Osteocyte (in vitro differentiated cells): ENCODE measurements around the gene NACC2. TPM values are rescaled to one million over a fixed set of nuclear protein-coding genes. Genes with fewer than 3 reads are reported as not detected.
A peak's percentile ranks its signal among the peaks of the same experiment; 100 is the strongest.

Experiments used
- DNase-seq: peaks from one replicate; pipeline ENCODE4 v3.0.0; 2021; ENCODE audit warnings: mixed read lengths; ENCODE audit not compliant: unreplicated experiment; ENCODE audit errors: extremely low spot score
- H3K27ac Mint-ChIP-seq: one replicate; pipeline ENCODE4 v1.8.0; 2021; ENCODE audit warnings: mild to moderate bottlenecking, mixed read lengths; ENCODE audit not compliant: unreplicated experiment
- H3K27me3 Mint-ChIP-seq: one replicate; pipeline ENCODE4 v1.8.0; 2021; ENCODE audit warnings: mixed read lengths; ENCODE audit not compliant: unreplicated experiment
- H3K36me3 Mint-ChIP-seq: one replicate; pipeline ENCODE4 v1.8.0; 2021; ENCODE audit warnings: mixed read lengths; ENCODE audit not compliant: unreplicated experiment
- H3K4me1 Mint-ChIP-seq: one replicate; pipeline ENCODE4 v1.8.0; 2021; ENCODE audit warnings: mixed read lengths; ENCODE audit not compliant: unreplicated experiment
- H3K4me3 Mint-ChIP-seq: one replicate; pipeline ENCODE4 v1.8.0; 2021; ENCODE audit warnings: mild to moderate bottlenecking, moderate library complexity, mixed read lengths; ENCODE audit not compliant: unreplicated experiment
- H3K9me3 Mint-ChIP-seq: one replicate; pipeline ENCODE4 v1.8.0; 2021; ENCODE audit warnings: mixed read lengths; ENCODE audit not compliant: unreplicated experiment
- CTCF ChIP-seq: fragments of 200-600 bp; sonication (generic); IDR thresholded peaks from 2 replicates; pipeline ENCODE4 v1.5.0; 2021; ENCODE audit warnings: antibody characterized with exemption, mild to moderate bottlenecking, moderate library complexity
- total RNA-seq: library from RNA; stranded (reverse); gene quantifications from 2 replicates; pipeline ENCODE4 v1.2.1, GENCODE V29; 2021

Gene NACC2
- total RNA-seq, 1 donor from 2014 or later: 40.1 TPM

- Mint-ChIP-seq H3K27ac (no peak overlapping the region), H3K4me3 (no peak overlapping the region), H3K27me3 (peaks cover 17% of the 10 kb centered on the region), H3K9me3 (no peaks in the 10 kb centered on the region), H3K36me3 (no peaks in the 10 kb centered on the region), H3K4me1 (peaks cover 24% of the 10 kb centered on the region)
- DNase-seq: no peak
- TF ChIP-seq CTCF: no peak
Measured at GRCh38 chr9:135963938-135964337, 131.2 kb downstream of the NACC2 start.

GRCh38 chr9:135963338-135963737, 131.8 kb downstream of the NACC2 start:
- H3K27me3 Mint-ChIP-seq: peaks cover 17% of the 10 kb centered on the region
- H3K36me3 Mint-ChIP-seq: no peaks in the 10 kb centered on the region
- DNase-seq: no peak
- H3K27ac Mint-ChIP-seq: no peak overlapping the region
- H3K4me1 Mint-ChIP-seq: peaks cover 22% of the 10 kb centered on the region
- TF ChIP-seq CTCF: no peak
- no peaks in the 10 kb centered on the region for H3K9me3 Mint-ChIP-seq
- no peak overlapping the region for H3K4me3 Mint-ChIP-seq

GRCh38 chr9:135962696-135963307, 132.3 kb downstream of the NACC2 start:
- TF ChIP-seq CTCF: no peak
- no peaks in the 10 kb centered on the region for H3K36me3 Mint-ChIP-seq
- H3K4me3 Mint-ChIP-seq: no peak overlapping the region
- no peak overlapping the region for H3K27ac Mint-ChIP-seq
- peaks cover 17% of the 10 kb centered on the region for H3K27me3 Mint-ChIP-seq
- peaks cover 20% of the 10 kb centered on the region for H3K4me1 Mint-ChIP-seq
- H3K9me3 Mint-ChIP-seq: no peaks in the 10 kb centered on the region
- DNase-seq: no peak

GRCh38 chr9:135961811-135962695, 133.0 kb downstream of the NACC2 start:
- H3K9me3 Mint-ChIP-seq: no peaks in the 10 kb centered on the region
- H3K4me1 Mint-ChIP-seq: peaks cover 15% of the 10 kb centered on the region
- H3K27ac Mint-ChIP-seq: no peak overlapping the region
- no peaks in the 10 kb centered on the region for H3K36me3 Mint-ChIP-seq
- TF ChIP-seq CTCF: no peak
- no peak for DNase-seq
- H3K27me3 Mint-ChIP-seq: peaks cover 15% of the 10 kb centered on the region
- H3K4me3 Mint-ChIP-seq: peak overlapping the region; percentile 72

- Mint-ChIP-seq H3K4me3 (peak within 1 kb of the TSS; percentile 88), H3K36me3 (no peaks in the 10 kb centered on the region), H3K27ac (peak within 1 kb of the TSS; percentile 87), H3K27me3 (peaks cover 15% of the 10 kb centered on the region), H3K9me3 (no peaks in the 10 kb centered on the region), H3K4me1 (peaks cover 15% of the 10 kb centered on the region)
- no peak for TF ChIP-seq CTCF
- peak; percentile 97 for DNase-seq
Measured at GRCh38 chr9:135961277-135961715, 133.8 kb downstream of the NACC2 start, which contains the start of gene UBAC1. Gene UBAC1 (minus strand): TSS chr9:135961373. CDS start chr9:135961162, 211 bp downstream.
